Natural killer cell treated with Interleukin-12 subunit alpha and Interleukin-12 subunit beta and Interleukin-15 and Interleukin-18, amount 100 ng/mL, for 72 hours (primary cell): ENCODE results near the gene PRKCB. TPM values are rescaled to one million over a fixed set of nuclear protein-coding genes. Genes with fewer than 3 reads are reported as not detected.

ENCODE experiments used
- ATAC-seq, 2 donors: fragments of 150-1000 bp; cut with Tn5 transposase in 1 of 2; sonication (Bioruptor Pico), chemical (Tn5 transposase) in 1 of 2; 2 replicates each; pipeline ENCODE4 v1.10.0; 2021
- DNase-seq: peaks from one replicate; pipeline ENCODE4 v3.0.0; 2022; ENCODE audit warnings: low spot score
- H3K27ac Mint-ChIP-seq, 2 donors: 1 replicate in 1 of 2; 2 replicates in 1 of 2; pipeline ENCODE4 v1.8.0; 2022; ENCODE audit warnings: mixed read lengths in 2 of 2, mild to moderate bottlenecking in 1 of 2, moderate library complexity in 1 of 2
- H3K27me3 Mint-ChIP-seq, 2 donors: 1 replicate in 1 of 2; 2 replicates in 1 of 2; pipeline ENCODE4 v1.8.0; 2022; ENCODE audit warnings: mixed read lengths in 2 of 2
- H3K36me3 Mint-ChIP-seq: one replicate; pipeline ENCODE4 v1.8.0; 2022; ENCODE audit warnings: mixed read lengths
- H3K4me1 Mint-ChIP-seq, 2 donors: 1 replicate in 1 of 2; 2 replicates in 1 of 2; pipeline ENCODE4 v1.8.0; 2022; ENCODE audit warnings: low read depth in 2 of 2, mixed read lengths in 2 of 2, mild to moderate bottlenecking in 1 of 2
- H3K4me3 Mint-ChIP-seq: one replicate; pipeline ENCODE4 v1.8.0; 2022; ENCODE audit warnings: mixed read lengths
- H3K9me3 Mint-ChIP-seq: 2 replicates; pipeline ENCODE4 v1.8.0; 2022; ENCODE audit warnings: mixed read lengths
- total RNA-seq, 2 donors: library from RNA; stranded (reverse); gene quantifications; one replicate each; pipeline ENCODE4 v1.2.3, GENCODE V29; 2022

The PRKCB gene
- total RNA-seq, 2 donors from 2014 or later: 193 to 273 TPM

DNA sequence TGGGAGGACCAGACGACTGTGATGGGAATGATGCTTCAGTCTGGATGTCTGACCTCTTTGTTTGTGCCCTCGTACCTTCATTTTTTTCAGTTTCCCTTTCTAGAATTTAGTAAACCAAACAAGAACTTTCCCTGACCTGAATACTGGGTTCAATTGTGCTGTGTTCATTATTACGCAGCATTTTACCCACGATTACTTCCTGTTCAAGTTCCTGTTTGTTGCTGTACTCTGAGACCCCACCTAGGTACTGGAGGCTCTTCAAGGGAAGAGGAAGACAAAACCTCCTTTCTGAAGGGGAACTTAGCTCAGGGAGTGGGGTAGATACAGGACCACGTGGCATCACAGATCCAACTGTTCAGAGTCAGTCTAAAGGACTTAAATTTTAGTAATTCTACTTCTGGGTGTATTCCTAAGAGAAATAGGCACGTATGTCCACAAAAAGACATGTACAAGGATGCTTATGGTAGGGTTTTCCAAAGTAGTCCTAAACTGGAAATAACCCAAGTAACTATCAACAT lies 9.2 kb upstream of the PRKCB start:
- no peaks in the 10 kb centered on the region for H3K27me3 Mint-ChIP-seq
- peak; percentile 64 to 81 for ATAC-seq
- H3K27ac Mint-ChIP-seq: peak overlapping the region; percentile 83 to 91
- H3K36me3 Mint-ChIP-seq: peaks cover 14% of the 10 kb centered on the region
- H3K4me1 Mint-ChIP-seq: peaks cover 44 to 55% of the 10 kb centered on the region in 2 donors
- DNase-seq: no peak
- no peaks in the 10 kb centered on the region for H3K9me3 Mint-ChIP-seq
- peak overlapping the region; percentile 71 for H3K4me3 Mint-ChIP-seq

DNA sequence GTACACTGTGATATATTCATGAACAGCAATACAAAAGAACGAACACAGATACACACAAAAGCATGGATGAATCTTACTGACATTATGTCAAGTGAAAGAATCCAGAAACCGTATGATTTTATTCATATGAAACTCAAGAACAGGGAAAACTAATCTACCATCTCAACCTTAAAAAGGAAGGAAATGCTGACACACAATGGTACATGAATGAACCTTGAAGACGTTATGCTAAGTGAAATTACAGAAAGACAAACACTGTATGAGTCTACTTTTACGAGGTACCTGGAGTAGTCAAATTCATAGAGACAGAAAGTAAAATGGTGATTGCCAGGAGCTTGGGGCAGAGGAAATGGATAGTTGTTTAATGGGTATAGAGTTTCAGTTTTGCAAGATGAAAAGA lies 8.7 kb upstream of the PRKCB start:
- Mint-ChIP-seq H3K9me3 (no peaks in the 10 kb centered on the region), H3K4me1 (peaks cover 40 to 50% of the 10 kb centered on the region in 2 donors), H3K27me3 (no peaks in the 10 kb centered on the region), H3K27ac (peak overlapping the region; percentile 83 to 91), H3K4me3 (peak overlapping the region; percentile 71), H3K36me3 (peaks cover 14% of the 10 kb centered on the region)
- ATAC-seq (peak; percentile 48 to 86), DNase-seq (no peak)

DNA sequence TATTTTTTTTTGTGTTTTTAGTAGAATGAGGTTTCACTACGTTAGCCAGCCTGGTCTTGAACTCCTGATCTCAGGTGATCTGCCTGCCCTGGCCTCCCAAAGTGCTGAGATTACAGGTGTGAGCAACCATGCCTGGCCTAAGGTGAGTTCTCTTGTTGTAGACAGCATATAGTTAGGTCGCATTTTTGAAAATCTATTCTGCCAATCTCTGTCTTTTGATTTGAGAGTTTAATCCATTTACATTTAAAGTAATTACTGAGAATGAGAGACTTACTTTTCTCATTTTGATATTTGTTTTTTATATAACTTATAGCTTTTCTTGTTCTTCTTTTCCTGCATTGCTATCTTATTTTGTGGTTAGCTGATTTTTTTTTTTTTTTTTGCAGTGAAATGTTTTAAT lies 6.3 kb upstream of the PRKCB start:
- peak overlapping the region in 1 of 2 donors; percentile 10 for H3K27ac Mint-ChIP-seq
- peaks cover 14% of the 10 kb centered on the region for H3K36me3 Mint-ChIP-seq
- peaks cover 38 to 47% of the 10 kb centered on the region in 2 donors for H3K4me1 Mint-ChIP-seq
- DNase-seq (no peak), ATAC-seq (no peak)
- H3K4me3 Mint-ChIP-seq: no peak overlapping the region
- no peaks in the 10 kb centered on the region for H3K9me3 Mint-ChIP-seq
- no peaks in the 10 kb centered on the region for H3K27me3 Mint-ChIP-seq

DNA sequence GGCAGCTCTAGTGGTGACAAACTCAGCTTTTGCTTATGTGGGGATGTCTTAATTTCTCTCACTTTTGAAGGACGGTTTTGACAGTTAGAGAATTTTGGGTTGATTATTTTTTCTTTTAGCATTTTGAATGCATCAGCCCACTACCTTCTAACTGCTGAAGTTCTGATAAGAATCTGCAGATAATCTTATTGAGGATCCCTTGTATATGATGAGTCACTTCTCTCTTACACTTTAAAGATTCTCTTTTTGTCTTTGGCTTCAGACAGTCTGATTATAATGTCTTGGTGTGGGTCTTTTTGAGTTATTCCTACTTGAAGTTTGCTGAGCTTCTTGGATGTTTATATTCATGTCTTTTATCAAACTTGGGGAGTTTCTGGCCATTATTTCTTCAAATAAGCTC lies 5.5 kb upstream of the PRKCB start:
- H3K27me3 Mint-ChIP-seq: no peaks in the 10 kb centered on the region
- H3K9me3 Mint-ChIP-seq: no peaks in the 10 kb centered on the region
- DNase-seq (no peak), ATAC-seq (no peak)
- no peak overlapping the region for H3K4me3 Mint-ChIP-seq
- H3K36me3 Mint-ChIP-seq: peaks cover 14% of the 10 kb centered on the region
- peak overlapping the region in 1 of 2 donors; percentile 10 for H3K27ac Mint-ChIP-seq
- peaks cover 38 to 45% of the 10 kb centered on the region in 2 donors for H3K4me1 Mint-ChIP-seq

DNA sequence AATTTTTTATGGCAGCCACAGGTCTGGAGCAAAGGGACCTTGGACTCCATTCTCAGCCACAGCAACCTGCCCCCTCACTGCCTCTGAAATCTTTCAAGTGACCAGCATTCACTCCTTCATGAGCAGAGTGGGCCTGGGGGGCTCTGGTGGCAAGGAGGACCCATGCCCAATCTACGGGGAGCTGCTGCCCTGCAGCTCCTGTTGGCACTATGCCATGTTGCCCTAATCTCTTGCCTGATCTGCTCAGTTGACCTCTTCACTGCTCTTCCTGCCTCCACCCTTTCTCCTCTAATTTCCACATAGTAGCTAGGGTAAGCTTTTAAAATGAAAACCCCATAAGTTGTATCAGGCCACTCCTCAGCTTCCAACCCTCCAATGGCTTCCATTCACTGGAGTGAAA lies 2.9 kb upstream of the PRKCB start:
- peak overlapping the region in 1 of 2 donors; percentile 5 for H3K27ac Mint-ChIP-seq
- H3K27me3 Mint-ChIP-seq: no peaks in the 10 kb centered on the region
- H3K9me3 Mint-ChIP-seq: no peaks in the 10 kb centered on the region
- DNase-seq (no peak), ATAC-seq (no peak)
- H3K4me3 Mint-ChIP-seq: no peak overlapping the region
- H3K4me1 Mint-ChIP-seq: peaks cover 36 to 40% of the 10 kb centered on the region in 2 donors
- H3K36me3 Mint-ChIP-seq: peaks cover 14% of the 10 kb centered on the region

DNA sequence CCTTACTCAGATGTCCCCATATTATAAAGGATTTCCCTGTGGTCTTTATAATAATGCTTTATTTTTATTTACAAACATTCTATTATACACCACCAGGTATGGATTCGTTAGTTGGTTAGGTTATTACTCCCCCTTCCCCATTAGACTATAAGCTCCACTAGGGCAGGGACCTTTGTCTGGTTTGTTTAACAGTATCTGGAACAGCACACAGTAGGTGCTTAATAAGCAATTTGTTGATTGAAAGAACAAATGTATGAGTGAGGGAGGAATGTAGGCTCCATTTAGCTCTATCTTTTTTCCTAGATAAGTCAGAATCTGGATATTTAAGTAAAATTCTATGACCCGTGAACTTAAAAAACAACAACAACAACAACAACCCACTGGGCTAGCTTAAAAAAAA lies 2.3 kb upstream of the PRKCB start:
- Mint-ChIP-seq H3K9me3 (no peaks in the 10 kb centered on the region), H3K27ac (peak overlapping the region in 1 of 2 donors; percentile 5), H3K36me3 (peaks cover 14% of the 10 kb centered on the region), H3K4me1 (peaks cover 39 to 42% of the 10 kb centered on the region in 2 donors), H3K27me3 (no peaks in the 10 kb centered on the region), H3K4me3 (no peak overlapping the region)
- ATAC-seq (no peak), DNase-seq (no peak)

DNA sequence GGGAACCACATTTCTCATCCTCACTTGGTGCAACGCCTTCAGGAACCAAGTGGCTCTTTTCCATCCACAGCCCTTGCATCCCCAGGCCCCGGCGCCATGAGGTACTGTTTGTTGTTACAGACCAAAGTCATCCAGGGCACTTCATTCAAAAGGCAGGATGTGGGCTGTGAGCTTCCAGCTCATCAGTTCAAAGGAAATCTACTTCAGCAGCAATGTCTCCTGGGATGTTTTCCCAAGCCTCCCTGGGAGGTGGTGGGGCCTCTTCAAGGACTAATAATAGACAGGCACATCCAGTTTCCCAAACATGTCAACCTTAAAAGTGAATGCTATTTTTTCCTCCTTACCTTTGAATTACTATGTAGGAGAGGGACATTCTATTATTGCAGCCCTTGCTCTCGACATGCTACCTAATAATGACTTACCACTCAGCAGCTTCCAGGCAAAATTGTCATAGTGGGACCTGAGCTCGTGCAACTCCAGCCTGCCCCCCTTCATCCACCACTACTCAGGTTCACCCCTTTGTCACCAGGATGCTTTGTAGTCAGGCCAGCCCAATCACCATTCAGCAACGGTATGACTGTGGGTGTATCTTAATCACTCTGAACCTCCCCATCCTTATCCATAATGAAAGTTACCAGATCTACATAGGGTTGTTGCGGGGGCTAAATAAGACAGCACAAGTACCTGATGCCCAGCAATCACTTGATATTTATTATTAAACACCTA lies 1.7 kb upstream of the PRKCB start:
- ATAC-seq: no peak
- Mint-ChIP-seq H3K9me3 (no peaks in the 10 kb centered on the region), H3K4me3 (peak overlapping the region; percentile 86)

DNA sequence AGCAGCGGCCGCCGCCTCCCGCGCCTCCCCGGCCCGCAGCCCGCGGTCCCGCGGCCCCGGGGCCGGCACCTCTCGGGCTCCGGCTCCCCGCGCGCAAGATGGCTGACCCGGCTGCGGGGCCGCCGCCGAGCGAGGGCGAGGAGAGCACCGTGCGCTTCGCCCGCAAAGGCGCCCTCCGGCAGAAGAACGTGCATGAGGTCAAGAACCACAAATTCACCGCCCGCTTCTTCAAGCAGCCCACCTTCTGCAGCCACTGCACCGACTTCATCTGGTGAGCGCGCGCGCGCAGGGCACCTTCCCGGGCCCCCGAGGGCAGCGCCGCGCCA lies 258 bp downstream of the PRKCB start:
- no peak for DNase-seq
- Mint-ChIP-seq H3K9me3 (no peaks in the 10 kb centered on the region), H3K27ac (no peak overlapping the region), H3K27me3 (no peaks in the 10 kb centered on the region), H3K4me3 (peak overlapping the region; percentile 98), H3K4me1 (peaks cover 59 to 65% of the 10 kb centered on the region in 2 donors), H3K36me3 (peaks cover 14% of the 10 kb centered on the region)
- ATAC-seq: no peak

More for the DNA sequence above, 1.7 kb upstream of the PRKCB start:
- peaks cover 20% of the 10 kb centered on the region for H3K36me3 Mint-ChIP-seq
- peak overlapping the region in 1 of 2 donors; percentile 21 for H3K27ac Mint-ChIP-seq
- no peaks in the 10 kb centered on the region for H3K27me3 Mint-ChIP-seq
- DNase-seq: no peak
- peaks cover 45 to 46% of the 10 kb centered on the region in 2 donors for H3K4me1 Mint-ChIP-seq

DNA sequence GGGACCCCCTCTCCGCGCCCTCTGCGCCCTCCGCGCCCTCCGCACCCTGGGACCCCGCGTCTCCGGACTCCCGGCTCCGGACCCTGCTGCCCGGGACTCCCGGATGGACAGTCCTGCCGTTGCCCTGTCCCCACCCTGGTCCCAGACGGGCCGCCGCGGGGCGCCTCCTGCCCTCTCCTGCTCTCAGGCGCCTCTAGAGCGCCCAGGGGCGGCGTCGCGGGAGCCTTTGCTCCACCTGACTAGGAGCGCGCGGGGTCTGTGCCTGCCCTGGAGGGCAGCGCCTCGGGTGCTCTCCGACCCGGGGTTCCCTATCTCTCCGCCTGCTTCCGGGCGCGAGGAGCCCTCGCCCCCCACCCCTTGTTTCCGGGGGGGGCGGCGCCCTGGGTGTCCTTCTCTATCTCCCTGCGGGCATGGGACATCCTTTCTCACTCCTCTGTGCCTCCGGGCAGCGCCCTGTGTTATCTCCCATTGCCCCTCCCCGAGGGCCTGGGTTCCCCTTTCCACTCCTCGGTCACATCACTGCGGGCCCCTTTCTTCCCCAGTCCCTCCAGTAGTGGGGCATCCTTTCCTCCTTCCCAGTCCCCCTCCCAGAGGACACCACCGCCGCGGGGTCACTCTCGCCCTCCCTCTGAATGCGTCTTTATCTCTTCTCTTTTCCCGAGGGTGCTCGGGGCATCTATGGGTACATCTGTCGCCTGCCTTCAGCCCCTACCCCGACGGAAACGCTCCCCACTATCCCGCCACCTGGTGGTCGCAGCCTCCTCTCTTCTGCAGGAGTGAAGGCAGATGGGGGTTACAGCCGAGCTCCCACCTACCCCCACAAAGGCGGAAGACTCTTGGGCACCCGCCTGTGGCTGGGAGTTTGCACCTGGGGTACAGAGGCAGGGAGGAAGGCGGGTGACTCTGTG lies 875 bp downstream of the PRKCB start:
- ATAC-seq (peak; percentile 60 to 63), DNase-seq (peak; percentile 73)
- no peaks in the 10 kb centered on the region for H3K27me3 Mint-ChIP-seq
- peaks cover 58 to 65% of the 10 kb centered on the region in 2 donors for H3K4me1 Mint-ChIP-seq
- peak overlapping the region; percentile 98 for H3K4me3 Mint-ChIP-seq
- peak overlapping the region; percentile 90 to 93 for H3K27ac Mint-ChIP-seq
- no peaks in the 10 kb centered on the region for H3K9me3 Mint-ChIP-seq
- peaks cover 14% of the 10 kb centered on the region for H3K36me3 Mint-ChIP-seq

DNA sequence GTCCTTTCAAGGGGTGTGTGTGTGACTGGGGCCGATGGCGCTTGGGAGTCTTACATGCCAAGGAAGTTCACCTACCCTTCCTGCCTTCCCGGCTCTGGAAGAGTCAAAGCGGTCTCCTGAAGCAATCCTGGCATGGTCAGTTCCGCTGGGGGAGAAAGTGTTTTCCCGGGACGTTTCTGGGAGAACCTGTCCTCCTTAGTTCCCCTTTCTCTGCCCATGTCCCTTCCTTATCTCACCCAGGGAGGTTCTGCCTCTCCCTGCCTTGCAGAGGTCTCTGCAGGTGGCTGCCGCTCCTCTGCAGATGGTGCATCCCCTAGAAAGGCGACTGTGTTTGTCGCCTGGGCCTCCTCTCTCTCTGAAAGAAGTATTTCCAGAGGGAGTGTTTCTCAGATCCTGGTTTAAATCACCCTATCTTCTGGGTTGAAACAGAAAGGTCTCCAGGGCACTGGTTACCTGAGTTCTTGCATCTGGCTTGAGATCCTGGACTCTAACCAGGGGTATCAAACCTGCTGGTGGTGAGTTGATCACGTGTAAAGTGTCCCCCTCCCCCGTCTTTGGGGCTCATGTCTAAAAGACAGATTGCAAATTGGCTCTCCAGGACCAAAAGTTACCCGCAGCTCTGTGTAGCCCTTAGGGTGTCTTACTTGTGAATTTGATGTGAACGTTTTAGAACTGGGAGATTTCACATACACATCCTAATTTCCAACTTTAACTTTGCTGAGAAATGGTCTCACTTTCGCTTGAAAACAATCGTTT lies 1.9 kb downstream of the PRKCB start:
- Mint-ChIP-seq H3K27ac (peak overlapping the region; percentile 90 to 93), H3K9me3 (no peaks in the 10 kb centered on the region), H3K4me3 (peak overlapping the region; percentile 98), H3K27me3 (no peaks in the 10 kb centered on the region), H3K4me1 (peaks cover 65 to 75% of the 10 kb centered on the region in 2 donors), H3K36me3 (peaks cover 14% of the 10 kb centered on the region)
- ATAC-seq (no peak), DNase-seq (no peak)

DNA sequence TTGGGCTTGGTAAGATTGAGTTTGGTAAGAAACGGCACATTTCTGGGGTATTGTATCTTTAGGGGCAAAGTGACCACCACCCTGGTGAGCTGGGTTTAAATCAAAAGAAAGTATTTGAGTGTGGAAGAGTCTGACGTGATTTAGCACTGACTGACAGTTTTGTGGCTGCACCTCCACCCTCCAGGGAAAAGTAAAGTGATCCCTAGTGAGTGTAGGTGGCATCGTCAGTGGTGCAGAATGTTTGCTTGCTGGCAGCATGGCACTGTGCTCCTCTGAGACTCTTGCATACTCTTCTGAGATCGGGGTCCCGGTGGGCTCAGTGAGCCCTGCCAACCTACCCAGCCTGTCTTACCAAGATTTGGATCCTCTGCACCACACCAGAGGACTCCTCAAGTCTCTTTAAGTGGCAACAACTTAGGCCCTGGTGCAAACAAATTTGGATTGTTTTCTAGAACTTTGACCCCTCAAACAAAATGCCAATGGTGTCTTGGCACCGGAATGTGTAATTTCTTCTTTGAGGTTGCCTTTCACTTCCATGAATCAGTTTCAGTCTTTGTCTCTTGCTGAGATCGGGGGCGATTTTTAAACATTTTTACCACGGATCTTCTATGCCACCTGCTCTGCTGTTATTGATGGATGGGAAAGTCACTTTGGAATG lies 2.8 kb downstream of the PRKCB start:
- no peaks in the 10 kb centered on the region for H3K9me3 Mint-ChIP-seq
- no peak for ATAC-seq
- no peak for DNase-seq
- peak overlapping the region; percentile 90 to 93 for H3K27ac Mint-ChIP-seq
- no peaks in the 10 kb centered on the region for H3K27me3 Mint-ChIP-seq
- peaks cover 14% of the 10 kb centered on the region for H3K36me3 Mint-ChIP-seq
- peaks cover 65 to 77% of the 10 kb centered on the region in 2 donors for H3K4me1 Mint-ChIP-seq
- H3K4me3 Mint-ChIP-seq: peak overlapping the region; percentile 98

DNA sequence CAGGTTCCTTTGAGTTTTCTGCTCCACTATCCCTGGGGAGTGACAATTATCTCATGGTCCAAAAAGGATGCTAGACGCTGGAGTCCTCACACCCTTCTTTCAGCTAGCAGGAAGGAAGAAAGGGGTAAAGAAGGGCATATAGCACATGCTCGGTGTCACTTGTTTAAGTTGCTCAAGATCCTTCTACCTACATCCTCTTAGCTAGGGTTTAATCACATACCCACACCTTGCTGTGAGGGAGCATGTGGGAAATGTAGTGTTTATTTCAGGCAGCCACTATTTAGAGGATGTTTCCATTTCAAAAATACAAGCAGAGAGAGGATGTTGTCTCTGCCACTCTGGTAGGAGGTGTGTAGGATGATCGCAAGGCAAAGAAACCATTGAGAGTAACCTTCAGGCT lies 4.5 kb downstream of the PRKCB start:
- peak overlapping the region; percentile 90 to 93 for H3K27ac Mint-ChIP-seq
- H3K36me3 Mint-ChIP-seq: peaks cover 30% of the 10 kb centered on the region
- H3K4me3 Mint-ChIP-seq: peak overlapping the region; percentile 98
- DNase-seq (no peak), ATAC-seq (no peak)
- no peaks in the 10 kb centered on the region for H3K27me3 Mint-ChIP-seq
- H3K4me1 Mint-ChIP-seq: peaks cover 68 to 81% of the 10 kb centered on the region in 2 donors
- H3K9me3 Mint-ChIP-seq: no peaks in the 10 kb centered on the region

DNA sequence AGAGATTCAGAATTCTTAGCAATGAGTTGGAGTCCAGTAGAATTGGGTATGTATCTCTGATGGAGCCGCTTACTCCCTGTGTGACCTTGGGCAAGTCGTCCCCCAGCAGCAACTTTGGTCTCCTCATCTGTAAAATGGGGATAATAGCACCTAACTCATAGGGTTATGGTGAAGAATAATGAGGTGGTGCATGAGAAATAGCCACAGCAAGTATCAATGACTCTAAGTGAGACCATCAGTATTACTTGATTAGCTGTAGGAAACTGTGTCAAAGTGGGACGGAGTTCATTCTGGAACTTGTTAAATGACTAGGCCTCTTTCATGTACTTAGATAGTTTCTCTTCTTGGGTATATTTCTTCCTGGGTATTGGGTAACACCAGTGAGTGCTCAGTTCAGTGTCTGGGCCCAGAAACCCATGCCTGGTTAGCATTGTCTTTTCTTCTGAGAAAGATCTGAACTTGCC lies 6.4 kb downstream of the PRKCB start:
- DNase-seq (peak; percentile 68), ATAC-seq (peak; percentile 95 to 96)
- Mint-ChIP-seq H3K27ac (peak overlapping the region; percentile 81 to 90), H3K9me3 (peaks cover 2% of the 10 kb centered on the region), H3K27me3 (no peaks in the 10 kb centered on the region), H3K36me3 (peaks cover 36% of the 10 kb centered on the region), H3K4me1 (peaks cover 75 to 89% of the 10 kb centered on the region in 2 donors), H3K4me3 (peak overlapping the region; percentile 80)
